ENCODE measurements around the gene IQSEC1.

Gene IQSEC1

GRCh38 chr3:13085081-13085845, 12.0 kb upstream of the IQSEC1 start:
- no peak for DNase-seq (ENCODE audit: low read depth)

- DNase-seq (ENCODE audit: low read depth): no peak
These were observed 10.7 kb upstream of the IQSEC1 start for GRCh38 chr3:13083898-13084297.

GRCh38 chr3:13083254-13083653, 10.0 kb upstream of the IQSEC1 start:
- no peak for DNase-seq (ENCODE audit: low read depth)

- no peak for DNase-seq (ENCODE audit: low read depth)
These were observed 9.4 kb upstream of the IQSEC1 start for GRCh38 chr3:13082677-13083076.

- no peak for DNase-seq (ENCODE audit: low read depth)
These were observed 8.6 kb upstream of the IQSEC1 start for GRCh38 chr3:13081603-13082360.

- DNase-seq (ENCODE audit: low read depth): no peak
These were observed 7.4 kb upstream of the IQSEC1 start for GRCh38 chr3:13080591-13080990.

GRCh38 chr3:13080026-13080425, 6.8 kb upstream of the IQSEC1 start:
- DNase-seq (ENCODE audit: low read depth): no peak

- no peak for DNase-seq (ENCODE audit: low read depth)
These were observed 6.3 kb upstream of the IQSEC1 start for GRCh38 chr3:13079510-13079909.

GRCh38 chr3:13079051-13079450, 5.8 kb upstream of the IQSEC1 start:
- DNase-seq (ENCODE audit: low read depth): no peak

GRCh38 chr3:13078163-13078905, 5.1 kb upstream of the IQSEC1 start:
- DNase-seq (ENCODE audit: low read depth): no peak

- no peak for DNase-seq (ENCODE audit: low read depth)
These were observed 4.4 kb upstream of the IQSEC1 start for GRCh38 chr3:13077431-13078162.

GRCh38 chr3:13075986-13076654, 2.9 kb upstream of the IQSEC1 start:
- DNase-seq (ENCODE audit: low read depth): no peak

GRCh38 chr3:13075318-13075717, 2.1 kb upstream of the IQSEC1 start:
- DNase-seq (ENCODE audit: low read depth): no peak

- DNase-seq (ENCODE audit: low read depth): no peak
These were observed 762 bp upstream of the IQSEC1 start for GRCh38 chr3:13074006-13074375.

- DNase-seq (ENCODE audit: low read depth): peak; percentile 1
These were observed 466 bp downstream of the IQSEC1 start for GRCh38 chr3:13072600-13073325.

GRCh38 chr3:13072239-13072599, 1.0 kb downstream of the IQSEC1 start:
- DNase-seq (ENCODE audit: low read depth): no peak

GRCh38 chr3:13071695-13072094, 1.5 kb downstream of the IQSEC1 start:
- DNase-seq (ENCODE audit: low read depth): no peak

- DNase-seq (ENCODE audit: low read depth): no peak
These were observed 2.7 kb downstream of the IQSEC1 start for GRCh38 chr3:13070391-13071070.

- DNase-seq (ENCODE audit: low read depth): peak; percentile 21
These were observed 3.7 kb downstream of the IQSEC1 start for GRCh38 chr3:13069495-13069894.

- DNase-seq (ENCODE audit: low read depth): no peak
These were observed 4.8 kb downstream of the IQSEC1 start for GRCh38 chr3:13068269-13069010.

All from stimulated activated CD8-positive, alpha-beta memory T cell treated with anti-CD3 and anti-CD28 coated beads, Interleukin-12 subunit alpha, Interleukin-12 subunit beta, amount 100 ng/mL, for 1 hour (primary cell).